GM15510 (cell line): ENCODE data around the gene ATOSA.

Experiments
- POLR2A ChIP-seq: IDR thresholded peaks from 3 replicates; pipeline ENCODE4 v1.6.1; 2011; ENCODE audit warnings: borderline replicate concordance; ENCODE audit not compliant: insufficient read length; ENCODE audit errors: extremely low read depth

The ATOSA gene

GRCh38 chr15:52642386-52643361 is 36.5 kb downstream of the ATOSA start:
- no peak for TF ChIP-seq POLR2A

DNA sequence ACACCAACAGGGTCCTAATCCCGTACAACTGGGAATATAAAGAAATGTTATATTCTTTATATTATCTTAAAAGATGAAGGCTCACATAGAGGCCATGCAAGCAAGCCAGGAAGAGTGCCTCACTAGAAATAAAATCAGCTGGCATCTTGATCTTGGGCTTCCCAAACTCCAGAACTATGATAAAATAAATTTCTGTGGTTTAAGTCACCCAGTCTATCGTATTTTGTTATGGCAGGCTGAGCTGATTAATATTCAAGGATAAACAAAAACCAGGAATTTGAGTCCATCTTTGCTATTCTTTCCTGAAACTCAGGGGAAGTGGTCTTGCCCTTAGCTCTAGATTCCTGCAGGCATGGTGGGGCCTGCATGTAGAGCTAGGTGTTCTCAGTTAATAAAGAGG is 42.7 kb downstream of the ATOSA start:
- no peak for TF ChIP-seq POLR2A

- TF ChIP-seq POLR2A: no peak
These were observed 43.3 kb downstream of the ATOSA start for GRCh38 chr15:52635908-52636307.
